Uterus (tissue), 2 donors: Measurements from ENCODE around the gene IRS2.

ENCODE experiments used
- POLR2A ChIP-seq, 2 donors: fragments of 450-650 bp; IDR thresholded peaks; one replicate each; pipeline ENCODE4 v1.6.1; 2016; ENCODE audit warnings: antibody characterized with exemption in 2 of 2, mild to moderate bottlenecking in 1 of 2, moderate library complexity in 1 of 2
- TF ChIP-seq, protein P1 (sequence below), 4 experiments: fragments of 200-600 bp in 2 of 4; fragments of 450-650 bp in 2 of 4; sonication (generic) in 2 of 4; IDR thresholded peaks; one replicate each; pipeline ENCODE4 v1.5.1; 2016 to 2019; ENCODE audit warnings: antibody characterized with exemption in 4 of 4, mild to moderate bottlenecking in 2 of 4, moderate library complexity in 1 of 4

DNA sequence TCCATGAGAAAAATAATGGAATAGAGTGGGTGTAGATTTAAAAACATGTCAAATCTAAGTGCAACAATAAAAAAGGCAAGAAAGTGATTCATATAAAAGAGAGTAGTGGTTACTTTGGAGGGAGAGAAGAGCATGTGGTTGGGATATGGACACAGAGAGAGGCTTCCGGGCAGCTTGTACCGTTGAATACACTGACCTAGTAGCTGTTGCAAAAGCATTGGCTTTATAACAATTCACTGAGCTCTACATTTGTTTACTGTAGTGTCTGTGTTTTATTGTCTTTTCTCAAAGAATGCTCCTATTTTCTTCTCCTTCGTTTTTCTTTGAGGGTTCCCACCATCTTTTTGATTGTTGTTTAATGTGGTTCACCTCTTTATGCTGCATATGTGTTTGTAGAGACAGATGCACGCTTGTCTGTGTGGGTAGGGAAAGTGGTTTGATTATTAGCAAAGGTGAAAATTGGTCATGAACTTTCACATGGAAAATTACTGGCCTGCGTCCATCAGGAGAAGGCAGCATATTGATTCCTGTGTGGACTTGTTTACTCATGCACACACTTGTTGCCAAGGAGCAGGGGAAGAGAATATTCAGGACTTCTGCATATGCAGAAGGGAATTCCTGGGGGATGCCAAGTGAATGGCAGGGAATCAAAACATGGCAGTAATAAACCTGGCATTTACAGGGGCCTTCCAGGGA lies 29.9 kb upstream of the IRS2 start:
- TF ChIP-seq, protein P1, sequence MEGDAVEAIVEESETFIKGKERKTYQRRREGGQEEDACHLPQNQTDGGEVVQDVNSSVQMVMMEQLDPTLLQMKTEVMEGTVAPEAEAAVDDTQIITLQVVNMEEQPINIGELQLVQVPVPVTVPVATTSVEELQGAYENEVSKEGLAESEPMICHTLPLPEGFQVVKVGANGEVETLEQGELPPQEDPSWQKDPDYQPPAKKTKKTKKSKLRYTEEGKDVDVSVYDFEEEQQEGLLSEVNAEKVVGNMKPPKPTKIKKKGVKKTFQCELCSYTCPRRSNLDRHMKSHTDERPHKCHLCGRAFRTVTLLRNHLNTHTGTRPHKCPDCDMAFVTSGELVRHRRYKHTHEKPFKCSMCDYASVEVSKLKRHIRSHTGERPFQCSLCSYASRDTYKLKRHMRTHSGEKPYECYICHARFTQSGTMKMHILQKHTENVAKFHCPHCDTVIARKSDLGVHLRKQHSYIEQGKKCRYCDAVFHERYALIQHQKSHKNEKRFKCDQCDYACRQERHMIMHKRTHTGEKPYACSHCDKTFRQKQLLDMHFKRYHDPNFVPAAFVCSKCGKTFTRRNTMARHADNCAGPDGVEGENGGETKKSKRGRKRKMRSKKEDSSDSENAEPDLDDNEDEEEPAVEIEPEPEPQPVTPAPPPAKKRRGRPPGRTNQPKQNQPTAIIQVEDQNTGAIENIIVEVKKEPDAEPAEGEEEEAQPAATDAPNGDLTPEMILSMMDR (IDR thresholded peaks at IDR 0.05), result no peak
- no peak for TF ChIP-seq POLR2A (IDR thresholded peaks at IDR 0.05)
